NT2/D1 (cell line): ENCODE results near the gene UGT1A4.

Source experiments
- SUZ12 ChIP-seq: IDR thresholded peaks from 2 replicates; pipeline ENCODE4 v1.6.1; 2011; ENCODE audit not compliant: insufficient read length, insufficient read depth; ENCODE audit errors: extremely low read depth
- YY1 ChIP-seq: IDR thresholded peaks from 2 replicates; pipeline ENCODE4 v1.6.1; 2011; ENCODE audit not compliant: insufficient read length, insufficient read depth
- ZNF274 ChIP-seq: IDR thresholded peaks from 2 replicates; pipeline ENCODE4 v1.6.1; 2011; ENCODE audit warnings: mild to moderate bottlenecking, low read depth, low read length

DNA sequence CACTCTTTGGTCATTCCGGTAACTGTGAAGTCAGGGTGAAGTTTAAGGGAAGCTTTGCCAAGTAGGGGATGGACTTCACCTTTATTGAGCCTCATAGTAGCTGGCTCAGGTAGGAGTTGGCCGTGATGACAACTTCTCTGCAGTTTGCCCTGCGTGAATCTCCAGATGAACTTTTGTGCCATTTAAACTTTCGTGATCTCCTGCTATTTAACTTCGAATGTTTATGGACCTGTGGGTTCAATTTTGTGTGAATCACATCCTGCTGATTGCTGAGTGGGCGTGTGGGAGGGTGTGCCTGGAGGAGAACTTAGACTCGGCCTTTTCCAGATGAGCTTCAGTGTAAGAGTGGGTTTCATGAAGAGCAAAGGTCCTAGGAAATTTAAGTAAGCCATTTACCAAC is 45.7 kb downstream of the UGT1A4 start:
- TF ChIP-seq YY1, result no peak
- TF ChIP-seq SUZ12, result no peak
- no peak for TF ChIP-seq ZNF274
